Mucosa of descending colon (tissue), 3 donors: ENCODE data around the gene ZCCHC7. TPM values are rescaled to one million over a fixed set of nuclear protein-coding genes. Genes with fewer than 3 reads are reported as not detected.

Experiments used
- ATAC-seq: fragments of 200-7000 bp; cut with Tn5 transposase; one replicate; pipeline ENCODE4 v1.9.1; 2020; ENCODE audit warnings: mild to moderate bottlenecking, moderate library complexity
- DNase-seq, 3 donors: peaks; one replicate each; pipeline ENCODE4 v3.0.0-alpha.2; 2020
- H3K36me3 ChIP-seq: fragments of 200-600 bp; one replicate; pipeline ENCODE4 v1.8.0; 2021; ENCODE audit warnings: low read depth, mild to moderate bottlenecking
- H3K4me1 ChIP-seq: fragments of 200-600 bp; one replicate; pipeline ENCODE4 v1.8.0; 2021; ENCODE audit warnings: low read depth, mild to moderate bottlenecking
- H3K4me3 ChIP-seq: fragments of 200-600 bp; one replicate; pipeline ENCODE4 v1.8.0; 2021; ENCODE audit warnings: mild to moderate bottlenecking
- H3K9me3 ChIP-seq: fragments of 200-600 bp; one replicate; pipeline ENCODE4 v1.8.0; 2021; ENCODE audit warnings: mild to moderate bottlenecking
- CTCF ChIP-seq: fragments of 200-600 bp; IDR thresholded peaks from one replicate; pipeline ENCODE4 v1.8.0; 2022; ENCODE audit warnings: antibody characterized with exemption, mild to moderate bottlenecking
- intact Hi-C, 2 donors: fragments of 100-400 bp; cut with DNase I in 1 of 2; cut with micrococcal nuclease in 1 of 2; formaldehyde crosslinking; loops; one replicate each; pipeline versions ENCODE4 v1.11.0 to v1.11.1; 2022; cut with DNase I, micrococcal nuclease
- total RNA-seq, 3 donors: library from RNA; stranded (reverse); fragmentation: NEBNext Ultra II Directional in 2 of 3; extraction: Animal tissue kit (Norgen Biotek cat#: 25700) in 2 of 3; gene quantifications; one replicate each; pipeline versions ENCODE4 v1.2.1 to v1.2.4, GENCODE V29; 2021 to 2023
- donor health status: DM: no; HTN: no; CAD: no; lungs with moderate emphysema.
- donor health status: DM: no; HTN: no; CAD: no.
- donor health status: DM: no; HTN: yes; CAD: no.

The ZCCHC7 gene
- total RNA-seq, 3 donors from 2014 or later = 18.3 to 25.7 (median 19.7) TPM

GRCh38 chr9:37342493-37342892 lies 222.1 kb downstream of the ZCCHC7 start:
- no peak for DNase-seq
- Histone ChIP-seq H3K4me3 (no peak overlapping the region), H3K4me1 (peaks cover 7% of the 10 kb centered on the region), H3K9me3 (no peaks in the 10 kb centered on the region), H3K36me3 (no peaks in the 10 kb centered on the region)
- no peak for ATAC-seq
- no peak for TF ChIP-seq CTCF
- intact Hi-C loops = no loop called here

- intact Hi-C loops = no loop called here
- DNase-seq (no peak), ATAC-seq (no peak)
- H3K4me1 ChIP-seq = peaks cover 7% of the 10 kb centered on the region
- H3K36me3 ChIP-seq = no peaks in the 10 kb centered on the region
- no peak overlapping the region for H3K4me3 ChIP-seq
- H3K9me3 ChIP-seq = no peaks in the 10 kb centered on the region
- TF ChIP-seq CTCF = no peak
Observed at GRCh38 chr9:37342895-37343294, 222.5 kb downstream of the ZCCHC7 start.

GRCh38 chr9:37343724-37344123 lies 223.3 kb downstream of the ZCCHC7 start:
- no peaks in the 10 kb centered on the region for H3K4me1 ChIP-seq
- TF ChIP-seq CTCF = no peak
- H3K4me3 ChIP-seq = no peak overlapping the region
- intact Hi-C loops = no loop called here
- DNase-seq = no peak
- H3K36me3 ChIP-seq = no peaks in the 10 kb centered on the region
- no peak for ATAC-seq
- H3K9me3 ChIP-seq = no peaks in the 10 kb centered on the region

GRCh38 chr9:37345038-37345437 lies 224.7 kb downstream of the ZCCHC7 start:
- Histone ChIP-seq H3K4me1 (no peaks in the 10 kb centered on the region), H3K4me3 (no peak overlapping the region), H3K9me3 (no peaks in the 10 kb centered on the region), H3K36me3 (no peaks in the 10 kb centered on the region)
- no peak for ATAC-seq
- no peak for DNase-seq
- TF ChIP-seq CTCF = no peak
- intact Hi-C loops = no loop called here

GRCh38 chr9:37348917-37349316 lies 228.5 kb downstream of the ZCCHC7 start:
- no peaks in the 10 kb centered on the region for H3K36me3 ChIP-seq
- DNase-seq = no peak

More at GRCh38 chr9:37348917-37349316, 228.5 kb downstream of the ZCCHC7 start:
- TF ChIP-seq CTCF = no peak
- intact Hi-C loops = no loop called here
- H3K9me3 ChIP-seq = no peaks in the 10 kb centered on the region
- H3K4me3 ChIP-seq = no peak overlapping the region
- ATAC-seq = no peak
- H3K4me1 ChIP-seq = no peaks in the 10 kb centered on the region
